ENCODE measurements around the gene ZNF727. TPM values are rescaled to one million over a fixed set of nuclear protein-coding genes. Genes with fewer than 3 reads are reported as not detected.
"Not testable (repeated sequence)": the region's sequence is repeated elsewhere in the genome, so short reads cannot be mapped to it uniquely, and the experiment has no call there.

ZNF727 gene
- total and polyA plus RNA-seq, 10 donors: 0.26 to 10.6 (median 3.1) TPM; not detected in 2

GRCh38 chr7:64037095-64037494, 8.1 kb upstream of the ZNF727 start:
- peaks cover 11 to 100% (median 99%) of the 10 kb centered on the region in 8 donors for H3K9me3 ChIP-seq
- 24 to 50% (median 35%) methylated on average over 11 to 21 of the region's 21 CpGs for WGBS, 5 donors
- H3K4me1 ChIP-seq: no peaks in the 10 kb centered on the region
- H3K36me3 ChIP-seq: no peaks in the 10 kb centered on the region
- intact Hi-C loops (cut with DNase I; ENCODE audit: low total_unique reads): no loop called here
- TF ChIP-seq POLR2AphosphoS5 (IDR thresholded peaks at IDR 0.05): no peak
- TF ChIP-seq POLR2A (IDR thresholded peaks at IDR 0.05): no peak
- TF ChIP-seq CTCF (IDR thresholded peaks at IDR 0.05 in 8 of 11, conservative IDR thresholded peaks at IDR 0.05 in 3 of 11): no peak
- no peak for DNase-seq
- no peak overlapping the region for H3K27ac ChIP-seq
- peaks cover 0 to 14% (median 0%) of the 10 kb centered on the region in 7 donors for H3K27me3 ChIP-seq (replicated peaks in 1 of 7)
- H3K4me3 ChIP-seq: no peak overlapping the region

- H3K9me3 ChIP-seq: peaks cover 0 to 95% (median 74%) of the 10 kb centered on the region in 8 donors
- H3K27me3 ChIP-seq (replicated peaks in 1 of 7): no peaks in the 10 kb centered on the region
- DNase-seq: no peak
- H3K4me3 ChIP-seq: peak overlapping the region; percentile 31 to 53 (median 37)
- H3K4me1 ChIP-seq: no peaks in the 10 kb centered on the region
- H3K36me3 ChIP-seq: no peaks in the 10 kb centered on the region
- peak overlapping the region in 6 of 8 donors; percentile 54 to 76 (median 67) for H3K27ac ChIP-seq
- intact Hi-C loops (cut with DNase I; ENCODE audit: low total_unique reads): no loop called here
- TF ChIP-seq POLR2AphosphoS5 (IDR thresholded peaks at IDR 0.05) (no peak), POLR2A (IDR thresholded peaks at IDR 0.05) (no peak), CTCF (IDR thresholded peaks at IDR 0.05 in 8 of 11, conservative IDR thresholded peaks at IDR 0.05 in 3 of 11) (no peak)
- 20 to 36% (median 27%) methylated on average over 12 of the region's 12 CpGs for WGBS, 5 donors
Observed at GRCh38 chr7:64046041-64046389, 781 bp downstream of the ZNF727 start.

- not testable (repeated sequence) for H3K4me1 ChIP-seq
Observed at GRCh38 chr7:64077837-64078698, 32.8 kb downstream of the ZNF727 start.

GRCh38 chr7:64078699-64078994, 33.4 kb downstream of the ZNF727 start:
- no peaks in the 10 kb centered on the region for H3K4me1 ChIP-seq
- H3K27ac ChIP-seq: no peak overlapping the region
- H3K4me3 ChIP-seq: no peak overlapping the region
- intact Hi-C loops (cut with DNase I; ENCODE audit: low total_unique reads): no loop called here
- peaks cover 0 to 100% (median 69%) of the 10 kb centered on the region in 8 donors for H3K9me3 ChIP-seq
- 87 to 96% (median 90%) methylated on average over 2 of the region's 2 CpGs for WGBS, 5 donors
- no peaks in the 10 kb centered on the region for H3K27me3 ChIP-seq (replicated peaks in 1 of 7)
- H3K36me3 ChIP-seq: peaks cover 0 to 14% (median 5%) of the 10 kb centered on the region in 6 donors
- DNase-seq: no peak
- TF ChIP-seq POLR2AphosphoS5 (IDR thresholded peaks at IDR 0.05): no peak

More at GRCh38 chr7:64077837-64078698, 32.8 kb downstream of the ZNF727 start:
- H3K4me3 ChIP-seq; intact Hi-C loops (cut with DNase I; ENCODE audit: low total_unique reads); H3K27me3 ChIP-seq (replicated peaks in 1 of 7); H3K27ac ChIP-seq; DNase-seq: not testable (repeated sequence)
- WGBS, 5 donors: 70 to 90% (median 86%) methylated on average over 3 of the region's 3 CpGs
- peaks cover 0 to 100% (median 69%) of the 10 kb centered on the region in 8 donors for H3K9me3 ChIP-seq
- H3K36me3 ChIP-seq: peaks cover 0 to 14% (median 5%) of the 10 kb centered on the region in 6 donors

- Histone ChIP-seq H3K4me1 (no peaks in the 10 kb centered on the region), H3K36me3 (no peaks in the 10 kb centered on the region), H3K27ac (no peak overlapping the region), H3K4me3 (no peak overlapping the region), H3K27me3 (replicated peaks in 1 of 7) (no peaks in the 10 kb centered on the region), H3K9me3 (peaks cover 0 to 100% (median 49%) of the 10 kb centered on the region in 8 donors)
- DNase-seq: no peak
- TF ChIP-seq CTCF (IDR thresholded peaks at IDR 0.05 in 8 of 11, conservative IDR thresholded peaks at IDR 0.05 in 3 of 11) (no peak), POLR2AphosphoS5 (IDR thresholded peaks at IDR 0.05) (no peak), POLR2A (IDR thresholded peaks at IDR 0.05) (no peak)
- intact Hi-C loops (cut with DNase I; ENCODE audit: low total_unique reads): no loop called here
- 41 to 77% (median 68%) methylated on average over 3 of the region's 3 CpGs for WGBS, 5 donors
Observed at GRCh38 chr7:64087501-64087900, 42.3 kb downstream of the ZNF727 start.

GRCh38 chr7:64088863-64089262, 43.6 kb downstream of the ZNF727 start:
- H3K27me3 ChIP-seq (replicated peaks in 1 of 7); H3K4me1 ChIP-seq; H3K27ac ChIP-seq; H3K36me3 ChIP-seq; intact Hi-C loops (cut with DNase I; ENCODE audit: low total_unique reads); H3K4me3 ChIP-seq: not testable (repeated sequence)
- H3K9me3 ChIP-seq: peaks cover 0 to 100% (median 48%) of the 10 kb centered on the region in 8 donors
- DNase-seq: peak; percentile 0
- 77 to 93% (median 89%) methylated on average over 5 of the region's 5 CpGs for WGBS, 5 donors

Data from spleen (tissue), 11 donors.